ENCODE data around the gene SLC35E2B.
"Not testable (repeated sequence)": the region's sequence is repeated elsewhere in the genome, so short reads cannot be mapped to it uniquely, and the experiment has no call there.

SLC35E2B gene

DNA sequence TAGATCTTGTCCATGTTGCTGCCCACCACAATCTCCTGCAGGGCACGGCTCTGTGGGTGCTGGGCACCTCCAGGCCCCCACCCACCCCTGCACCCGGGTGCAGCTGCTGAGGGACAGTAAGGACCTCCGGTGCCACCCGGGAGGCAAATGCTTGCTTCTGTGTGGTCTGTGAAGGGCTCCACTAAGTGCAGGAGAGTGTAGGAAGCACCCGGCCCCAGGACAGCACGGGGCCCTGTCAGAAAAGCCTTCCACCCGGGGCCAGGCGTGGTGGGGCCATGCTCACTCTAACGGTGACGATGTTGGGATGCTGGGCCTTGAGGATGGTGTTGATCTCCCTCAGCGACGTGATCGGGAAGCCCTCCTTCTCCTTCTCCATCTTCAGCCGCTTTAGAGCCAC lies 55.1 kb downstream of the SLC35E2B start:
- DNase-seq, result not testable (repeated sequence)

DNA sequence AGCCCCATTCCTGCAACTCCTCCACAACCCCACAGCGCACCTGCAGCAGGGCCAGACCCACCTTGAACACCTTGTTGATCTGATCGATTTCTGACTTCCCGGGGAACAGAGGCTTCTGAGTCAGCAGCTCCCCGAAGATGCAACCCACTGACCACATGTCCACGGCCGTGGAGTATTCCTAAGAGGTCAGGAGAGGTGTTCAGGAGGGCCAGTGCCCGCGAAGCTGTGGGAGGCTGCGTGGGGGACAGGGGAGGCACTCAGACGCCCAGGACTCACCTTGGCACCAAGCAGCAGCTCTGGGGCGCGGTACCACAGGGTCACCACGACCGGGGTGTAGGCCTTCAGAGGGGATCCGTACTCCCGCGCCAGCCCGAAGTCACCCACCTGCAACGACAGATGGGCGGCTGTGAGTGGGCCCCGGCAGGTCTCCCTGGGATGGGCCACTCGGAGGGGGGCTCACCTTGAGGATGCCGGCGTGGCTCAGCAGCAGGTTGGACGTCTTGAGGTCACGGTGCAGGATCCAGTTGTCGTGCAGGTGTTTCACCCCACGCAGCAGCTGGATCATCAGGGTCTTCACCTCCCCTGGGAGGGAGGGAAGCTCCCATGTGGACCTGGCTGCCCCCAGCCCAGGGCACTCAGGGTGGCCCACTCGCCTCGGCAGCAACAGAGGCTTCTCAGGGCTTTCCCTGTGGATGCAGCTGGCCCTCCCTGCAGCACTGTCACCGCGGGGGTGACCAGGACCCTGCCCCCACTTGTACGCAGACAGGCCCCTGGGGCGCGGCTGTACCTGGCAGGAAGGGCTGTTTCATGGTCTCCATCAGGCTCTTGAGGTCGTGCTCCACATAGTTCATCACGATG lies 55.7 kb downstream of the SLC35E2B start:
- DNase-seq, result not testable (repeated sequence)

DNA sequence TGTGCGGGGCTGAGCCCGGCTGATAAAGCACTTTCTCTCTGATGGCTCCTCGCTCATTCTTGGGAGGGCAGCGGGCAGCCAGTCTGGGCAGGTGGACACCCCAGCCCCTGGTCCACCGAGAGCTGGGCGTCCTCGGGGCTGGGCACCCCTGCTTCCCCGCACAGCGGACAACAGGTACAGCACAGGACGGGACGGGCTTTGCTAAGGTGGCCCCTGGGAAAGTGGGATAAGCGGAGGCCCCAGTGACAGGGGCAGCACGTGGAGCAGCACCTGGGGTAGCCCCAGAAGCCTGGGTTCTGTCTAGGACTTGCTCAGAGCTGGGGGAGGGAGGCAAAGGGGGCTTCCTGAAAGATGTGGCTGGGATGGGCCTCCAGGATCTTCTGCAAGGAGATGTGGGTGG lies 58.0 kb downstream of the SLC35E2B start:
- DNase-seq, result not testable (repeated sequence)

DNA sequence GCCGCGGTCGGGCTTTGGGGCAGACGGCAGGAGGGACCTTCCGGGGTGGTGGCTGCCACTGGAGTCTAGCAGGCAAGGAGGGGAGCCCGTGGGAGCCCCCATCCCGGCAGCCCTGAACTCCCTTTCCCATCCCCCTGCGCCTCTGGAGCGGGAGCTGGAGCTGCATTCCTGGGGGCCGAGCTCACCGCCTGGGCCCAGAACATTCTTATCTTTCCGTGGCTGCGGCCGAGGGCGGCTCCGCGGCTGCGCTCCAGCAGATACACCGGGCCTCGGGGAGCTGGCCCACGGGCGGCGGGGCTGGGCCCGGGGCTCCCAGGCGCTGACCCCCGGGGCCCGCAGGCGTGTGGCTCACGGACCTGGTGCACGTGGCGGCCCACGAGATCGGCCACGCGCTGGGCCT lies 59.2 kb downstream of the SLC35E2B start:
- not testable (repeated sequence) for DNase-seq

DNA sequence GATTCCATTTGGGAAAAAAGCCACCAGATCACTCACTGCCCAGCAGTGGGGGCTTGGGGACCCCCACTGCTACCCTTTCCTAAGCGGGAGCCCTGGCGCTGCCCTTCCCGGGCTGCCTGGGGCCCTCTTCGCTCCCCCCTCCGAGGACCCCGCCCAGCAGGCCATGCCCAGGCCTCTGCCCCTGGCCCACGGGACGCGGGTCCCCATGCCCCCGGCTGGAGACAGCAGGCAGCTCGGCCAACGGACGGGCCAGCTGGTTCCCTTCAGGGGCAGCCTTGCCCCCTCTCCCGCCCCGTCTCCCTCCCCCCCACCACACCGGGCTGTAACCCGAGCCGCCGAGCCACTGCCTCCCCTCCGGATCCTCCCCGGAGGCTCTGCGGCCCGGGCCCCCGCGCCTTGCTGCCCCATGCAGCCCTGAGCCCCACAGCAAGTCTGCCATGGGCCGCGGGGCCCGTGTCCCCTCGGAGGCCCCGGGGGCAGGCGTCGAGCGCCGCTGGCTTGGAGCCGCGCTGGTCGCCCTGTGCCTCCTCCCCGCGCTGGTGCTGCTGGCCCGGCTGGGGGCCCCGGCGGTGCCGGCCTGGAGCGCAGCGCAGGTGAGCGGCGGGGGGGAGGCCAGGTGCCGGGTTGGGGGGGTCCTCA lies 60.7 kb downstream of the SLC35E2B start, which contains the start of gene MMP23B:
Gene MMP23B (plus strand): TSS at position 392 of the 639 bp plus-strand sequence. CDS start 46 bp downstream, at position 438.
- DNase-seq, result no peak

DNA sequence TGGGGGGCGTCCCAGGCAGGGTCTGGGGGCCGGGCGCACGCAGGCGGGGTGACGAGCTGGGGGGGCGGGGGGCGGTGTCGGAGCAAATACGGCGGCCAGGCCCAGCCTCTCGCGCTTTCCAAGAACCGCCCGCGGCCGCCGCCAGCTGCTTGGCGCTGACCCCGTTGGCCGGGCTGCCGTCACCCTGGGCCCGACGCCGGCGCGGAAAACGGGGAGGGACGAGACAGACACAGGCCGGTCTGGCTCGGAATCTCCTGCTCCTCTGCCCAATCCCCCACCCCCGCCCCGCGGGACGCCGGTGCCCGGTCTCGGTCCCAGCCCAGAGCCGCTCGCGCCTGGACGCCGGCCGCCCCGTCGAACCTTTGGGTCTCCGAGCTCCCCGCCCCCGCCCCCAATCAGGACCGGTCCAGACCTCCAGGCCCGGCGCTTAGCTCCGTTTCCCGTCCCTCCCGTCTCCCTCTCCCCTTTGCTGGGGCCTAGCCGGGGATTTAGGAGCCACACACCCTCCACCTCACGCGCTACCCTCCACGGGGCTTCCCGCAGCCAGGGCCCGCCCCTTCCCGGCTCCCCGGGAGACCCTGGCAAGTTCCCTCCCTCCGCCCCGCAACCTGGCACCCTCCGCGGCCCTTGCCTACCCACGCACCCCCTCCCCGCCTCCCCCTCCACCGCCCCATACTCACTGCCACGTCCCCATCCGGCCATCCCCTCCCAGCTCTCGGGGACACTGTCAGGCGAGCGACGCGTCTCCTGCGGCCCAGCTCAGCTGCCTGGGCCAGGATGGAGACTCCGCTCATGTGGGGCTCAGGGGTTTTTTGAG lies 61.4 kb downstream of the SLC35E2B start:
- no peak for DNase-seq

DNA sequence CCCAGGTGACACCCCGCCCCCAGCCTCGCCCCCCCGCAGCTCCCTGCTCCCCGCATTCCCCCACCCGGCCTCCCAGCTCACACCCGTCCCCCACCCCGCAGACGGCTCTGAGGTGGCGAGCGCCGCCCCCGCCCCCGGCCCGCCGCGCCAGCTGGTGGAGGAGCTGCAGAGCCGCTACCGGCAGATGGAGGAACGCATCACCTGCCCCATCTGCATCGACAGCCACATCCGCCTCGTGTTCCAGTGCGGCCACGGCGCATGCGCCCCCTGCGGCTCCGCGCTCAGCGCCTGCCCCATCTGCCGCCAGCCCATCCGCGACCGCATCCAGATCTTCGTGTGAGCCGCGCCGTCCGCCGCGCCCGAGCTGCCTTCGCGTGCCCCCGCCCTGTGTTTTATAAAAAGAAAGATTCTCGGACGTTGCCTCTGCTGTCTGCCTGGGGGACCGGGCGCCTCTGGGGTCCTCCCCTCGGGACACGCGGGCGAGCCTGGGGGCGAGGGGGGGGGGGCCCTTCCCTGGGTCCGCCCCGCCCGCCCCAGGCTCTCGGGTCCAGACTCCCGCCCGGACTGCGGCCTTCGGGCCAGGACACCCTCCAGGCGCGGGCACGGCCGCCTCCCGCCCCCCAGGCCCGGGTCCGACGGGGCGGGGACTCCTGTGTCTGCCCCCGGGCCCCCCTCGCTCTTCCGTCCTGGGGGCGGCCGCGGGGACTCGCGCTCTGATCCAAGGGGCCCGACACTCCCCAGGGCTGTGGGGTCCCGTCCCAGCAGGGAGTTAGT lies 62.2 kb downstream of the SLC35E2B start:
- DNase-seq, result peak; percentile 63

DNA sequence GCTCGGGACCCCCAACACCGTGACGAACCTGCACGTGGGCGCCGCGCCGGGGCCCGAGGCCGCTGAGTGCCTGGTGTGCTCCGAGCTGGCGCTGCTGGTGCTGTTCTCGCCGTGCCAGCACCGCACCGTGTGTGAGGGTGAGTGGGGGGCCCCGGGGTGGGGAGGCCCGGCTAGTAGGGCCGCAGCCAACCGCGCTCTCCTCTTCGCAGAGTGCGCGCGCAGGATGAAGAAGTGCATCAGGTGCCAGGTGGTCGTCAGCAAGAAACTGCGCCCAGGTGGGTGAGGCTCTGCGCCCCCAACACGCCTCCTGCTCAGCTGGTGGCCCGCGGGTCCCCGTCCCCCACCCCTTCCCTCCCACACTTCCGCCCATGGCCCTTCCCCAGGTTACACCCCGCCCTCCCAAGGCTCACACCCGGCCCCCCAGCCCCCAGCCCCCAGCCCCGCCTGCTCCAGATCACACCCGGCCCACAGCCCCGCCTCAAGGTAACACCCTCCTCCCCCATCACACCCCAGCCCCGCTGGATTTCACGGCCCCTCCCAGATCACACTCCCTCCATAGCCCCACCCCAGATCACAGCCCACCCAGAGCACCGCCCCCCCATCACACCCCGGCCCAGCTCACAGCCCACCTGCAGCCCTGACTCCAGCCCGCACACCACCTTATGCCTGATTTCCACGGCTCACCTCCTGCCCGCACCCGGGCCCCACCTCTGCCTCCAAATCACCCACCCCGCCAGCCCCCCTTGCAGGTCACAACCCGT lies 63.0 kb downstream of the SLC35E2B start:
- DNase-seq, result no peak

DNA sequence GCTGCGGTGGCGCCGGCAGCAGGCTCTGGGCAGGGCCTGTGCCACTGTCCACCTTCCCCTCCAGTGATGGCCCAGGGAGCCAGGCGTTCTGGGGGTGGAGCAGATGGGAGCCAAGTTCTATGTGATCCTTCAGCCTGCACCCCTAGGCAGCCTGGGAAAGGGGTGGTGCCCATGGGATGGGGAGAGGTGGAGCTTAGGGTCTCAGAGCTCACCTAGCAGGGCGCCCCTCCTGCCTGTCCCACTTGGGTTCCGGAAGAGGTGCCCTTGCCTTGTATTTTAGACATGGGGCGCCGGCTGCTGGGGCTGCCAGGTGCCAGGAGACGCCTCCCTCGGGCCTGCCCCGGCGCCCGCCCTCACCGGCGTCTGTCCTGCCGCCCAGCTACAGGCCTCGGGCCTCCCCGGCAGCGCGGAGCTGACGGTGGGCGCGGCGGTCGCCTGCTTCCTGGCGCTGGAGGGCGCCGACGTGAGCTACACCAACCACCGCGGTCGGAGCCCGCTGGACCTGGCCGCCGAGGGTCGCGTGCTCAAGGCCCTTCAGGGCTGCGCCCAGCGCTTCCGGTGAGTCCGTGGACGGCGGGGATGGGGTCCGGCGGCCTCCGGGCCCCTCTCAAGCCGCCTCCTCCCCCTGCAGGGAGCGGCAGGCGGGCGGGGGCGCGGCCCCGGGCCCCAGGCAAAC lies 63.7 kb downstream of the SLC35E2B start:
- no peak for DNase-seq

DNA sequence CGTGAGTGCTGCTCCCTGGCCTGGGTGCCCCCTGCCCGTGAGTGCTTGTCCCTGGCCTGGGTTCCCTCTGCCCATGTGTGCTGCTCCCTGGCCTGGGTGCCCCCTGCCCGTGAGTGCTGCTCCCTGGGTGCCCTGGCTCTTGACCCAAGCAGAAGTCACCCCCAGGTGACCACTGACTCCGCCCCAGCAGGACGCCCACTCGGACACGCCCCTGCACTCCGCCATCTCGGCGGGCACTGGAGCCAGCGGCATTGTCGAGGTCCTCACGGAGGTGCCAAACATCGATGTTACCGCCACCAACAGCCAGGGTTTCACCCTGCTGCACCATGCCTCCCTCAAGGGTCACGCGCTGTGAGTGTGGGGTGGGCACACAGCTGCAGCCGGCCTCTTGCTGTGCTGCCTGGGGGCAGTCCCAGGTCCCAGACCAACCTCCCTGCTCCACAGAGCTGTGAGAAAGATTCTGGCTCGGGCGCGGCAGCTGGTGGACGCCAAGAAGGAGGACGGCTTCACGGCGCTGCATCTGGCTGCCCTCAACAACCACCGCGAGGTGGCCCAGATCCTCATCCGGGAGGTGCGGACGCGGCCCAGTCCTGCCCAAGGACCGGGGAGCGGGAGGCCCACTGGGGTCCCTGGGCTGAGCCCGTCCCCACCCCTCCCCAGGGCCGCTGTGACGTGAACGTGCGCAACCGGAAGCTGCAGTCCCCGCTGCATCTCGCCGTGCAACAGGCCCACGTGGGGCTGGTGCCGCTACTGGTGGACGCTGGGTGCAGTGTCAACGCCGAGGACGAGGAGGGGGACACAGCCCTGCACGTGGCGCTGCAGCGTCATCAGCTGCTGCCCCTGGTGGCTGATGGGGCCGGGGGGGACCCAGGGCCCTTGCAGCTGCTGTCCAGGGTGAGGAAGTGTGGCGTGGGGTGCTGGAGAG lies 64.5 kb downstream of the SLC35E2B start:
- DNase-seq, result no peak

DNA sequence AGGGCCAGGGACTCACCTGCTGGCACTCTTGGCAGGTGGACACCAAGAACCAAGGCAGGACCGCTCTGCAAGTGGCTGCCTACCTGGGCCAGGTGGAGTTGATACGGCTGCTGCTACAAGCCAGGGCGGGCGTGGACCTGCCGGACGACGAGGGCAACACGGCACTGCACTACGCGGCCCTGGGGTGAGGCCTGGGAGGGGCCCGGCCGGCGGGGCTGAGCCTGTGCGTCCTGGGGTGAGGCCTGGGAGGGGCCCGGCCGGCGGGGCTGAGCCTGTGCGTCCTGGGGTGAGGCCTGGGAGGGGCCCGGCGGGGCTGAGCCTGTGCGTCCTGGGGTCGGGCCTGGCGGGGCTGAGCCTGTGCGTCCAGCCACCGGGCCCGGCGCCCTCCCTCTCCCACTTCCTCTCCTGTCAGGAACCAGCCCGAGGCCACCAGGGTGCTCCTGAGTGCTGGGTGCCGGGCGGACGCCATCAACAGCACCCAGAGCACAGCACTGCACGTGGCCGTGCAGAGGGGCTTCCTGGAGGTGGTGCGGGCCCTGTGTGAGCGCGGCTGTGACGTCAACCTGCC lies 65.2 kb downstream of the SLC35E2B start:
- DNase-seq, result no peak

DNA sequence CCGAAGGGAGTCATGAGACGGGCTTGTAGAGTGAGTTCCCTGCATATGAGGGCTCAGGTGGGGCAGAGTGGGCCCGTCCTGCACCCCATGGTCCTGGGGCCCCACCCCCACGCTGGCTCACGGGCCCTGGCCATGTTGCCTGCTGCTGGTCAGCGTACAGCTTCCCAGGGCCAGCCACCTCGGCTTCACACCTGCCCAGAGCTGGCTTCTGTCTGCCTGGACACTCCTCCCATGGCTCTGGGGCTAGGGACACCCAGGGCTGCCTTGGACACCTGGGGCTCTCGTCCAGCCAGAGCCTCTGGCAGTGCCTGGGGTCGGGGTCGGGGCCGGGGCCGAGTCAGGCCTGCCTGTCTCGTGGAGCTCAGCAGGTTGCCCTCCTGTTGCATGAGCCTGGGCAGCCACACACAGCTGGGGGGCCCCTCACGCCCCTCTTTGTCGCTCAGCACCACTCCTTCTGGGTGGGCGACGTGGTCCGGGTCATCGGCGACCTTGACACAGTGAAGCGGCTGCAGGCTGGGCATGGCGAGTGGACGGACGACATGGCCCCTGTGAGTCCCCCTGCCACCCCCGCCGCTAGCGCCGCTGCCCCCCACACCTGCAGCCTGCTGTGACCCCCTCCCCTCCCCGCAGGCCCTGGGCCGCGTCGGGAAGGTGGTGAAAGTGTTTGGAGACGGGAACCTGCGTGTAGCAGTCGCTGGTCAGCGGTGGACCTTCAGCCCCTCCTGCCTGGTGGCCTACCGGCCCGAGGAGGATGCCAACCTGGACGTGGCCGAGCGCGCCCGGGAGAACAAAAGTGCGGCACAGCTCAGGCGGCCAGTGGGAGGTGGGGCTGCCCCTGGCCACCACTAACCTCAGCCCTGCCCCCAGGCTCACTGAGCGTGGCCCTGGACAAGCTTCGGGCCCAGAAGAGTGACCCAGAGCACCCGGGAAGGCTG lies 66.1 kb downstream of the SLC35E2B start:
- DNase-seq, result no peak

DNA sequence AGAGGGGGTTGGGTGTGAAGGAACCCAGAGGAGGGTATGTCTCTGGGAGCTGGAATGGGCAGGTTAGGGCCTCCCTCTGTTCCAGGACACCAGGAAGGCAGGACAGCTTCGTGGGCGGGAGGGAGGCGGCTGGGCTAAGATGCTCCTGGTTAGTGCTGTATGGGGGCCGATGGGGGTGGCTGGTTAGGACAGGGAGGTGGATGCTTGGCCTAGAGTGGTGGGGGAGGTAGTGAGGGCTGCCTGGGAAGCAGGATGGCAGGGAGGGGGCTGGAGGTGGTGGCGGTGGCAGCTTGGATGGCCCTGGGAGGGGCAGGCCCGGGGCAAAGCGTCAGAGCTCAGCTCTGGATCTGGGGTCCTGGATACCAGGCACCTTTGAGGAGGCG lies 66.8 kb downstream of the SLC35E2B start:
- no peak for DNase-seq

DNA sequence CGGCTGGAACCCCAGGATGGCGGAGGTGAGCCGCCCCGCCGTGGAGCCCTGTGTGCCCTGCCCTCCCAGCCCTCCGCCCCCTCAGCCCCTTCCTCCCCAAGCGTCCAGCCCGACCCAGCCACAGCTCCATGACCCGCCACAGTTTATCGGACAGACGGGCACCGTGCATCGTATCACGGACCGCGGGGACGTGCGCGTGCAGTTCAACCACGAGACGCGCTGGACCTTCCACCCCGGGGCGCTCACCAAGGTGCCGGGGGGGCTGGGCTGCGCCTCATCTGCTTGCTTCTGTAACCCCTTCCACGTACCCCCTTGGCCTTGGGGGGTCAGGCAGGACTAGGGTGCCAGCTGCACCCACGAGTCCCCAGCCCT lies 67.2 kb downstream of the SLC35E2B start:
- no peak for DNase-seq

DNA sequence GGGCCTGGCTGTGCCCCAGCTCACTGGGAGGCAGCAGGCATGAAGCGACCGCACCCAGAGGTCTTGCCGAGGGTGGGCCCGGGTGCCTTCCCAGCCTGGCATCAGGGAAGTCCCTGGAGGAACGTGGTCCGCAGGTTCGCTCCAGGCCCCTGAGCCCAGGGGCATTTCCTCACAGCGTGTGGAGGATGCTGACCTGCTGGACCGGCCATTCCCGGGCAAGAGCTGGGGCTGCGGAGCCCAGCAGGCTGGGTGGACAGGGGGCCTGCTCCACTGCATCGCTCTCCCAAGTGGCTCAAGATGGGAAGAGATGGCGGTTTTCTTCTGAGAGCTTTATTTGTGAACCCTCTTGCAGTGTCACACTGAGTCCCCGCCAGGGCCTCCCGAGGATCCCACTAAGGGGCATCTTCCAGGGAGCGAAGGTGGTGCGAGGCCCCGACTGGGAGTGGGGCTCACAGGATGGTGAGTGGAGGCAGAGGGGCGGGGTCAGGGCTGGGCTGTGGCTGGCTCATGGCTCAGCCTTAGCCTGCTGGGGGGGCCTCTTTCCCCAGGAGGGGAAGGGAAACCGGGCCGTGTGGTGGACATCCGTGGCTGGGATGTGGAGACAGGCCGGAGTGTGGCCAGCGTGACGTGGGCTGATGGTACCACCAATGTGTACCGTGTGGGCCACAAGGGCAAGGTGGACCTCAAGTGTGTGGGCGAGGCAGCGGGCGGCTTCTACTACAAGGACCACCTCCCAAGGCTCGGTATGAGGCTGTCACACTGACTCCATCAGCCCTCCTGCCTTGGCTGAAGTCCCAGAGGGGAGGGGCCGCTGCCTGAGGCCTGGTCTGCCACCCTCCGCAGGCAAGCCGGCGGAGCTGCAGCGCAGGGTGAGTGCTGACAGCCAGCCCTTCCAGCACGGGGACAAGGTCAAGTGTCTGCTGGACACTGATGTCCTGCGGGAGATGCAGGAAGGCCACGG lies 67.9 kb downstream of the SLC35E2B start:
- DNase-seq, result no peak

DNA sequence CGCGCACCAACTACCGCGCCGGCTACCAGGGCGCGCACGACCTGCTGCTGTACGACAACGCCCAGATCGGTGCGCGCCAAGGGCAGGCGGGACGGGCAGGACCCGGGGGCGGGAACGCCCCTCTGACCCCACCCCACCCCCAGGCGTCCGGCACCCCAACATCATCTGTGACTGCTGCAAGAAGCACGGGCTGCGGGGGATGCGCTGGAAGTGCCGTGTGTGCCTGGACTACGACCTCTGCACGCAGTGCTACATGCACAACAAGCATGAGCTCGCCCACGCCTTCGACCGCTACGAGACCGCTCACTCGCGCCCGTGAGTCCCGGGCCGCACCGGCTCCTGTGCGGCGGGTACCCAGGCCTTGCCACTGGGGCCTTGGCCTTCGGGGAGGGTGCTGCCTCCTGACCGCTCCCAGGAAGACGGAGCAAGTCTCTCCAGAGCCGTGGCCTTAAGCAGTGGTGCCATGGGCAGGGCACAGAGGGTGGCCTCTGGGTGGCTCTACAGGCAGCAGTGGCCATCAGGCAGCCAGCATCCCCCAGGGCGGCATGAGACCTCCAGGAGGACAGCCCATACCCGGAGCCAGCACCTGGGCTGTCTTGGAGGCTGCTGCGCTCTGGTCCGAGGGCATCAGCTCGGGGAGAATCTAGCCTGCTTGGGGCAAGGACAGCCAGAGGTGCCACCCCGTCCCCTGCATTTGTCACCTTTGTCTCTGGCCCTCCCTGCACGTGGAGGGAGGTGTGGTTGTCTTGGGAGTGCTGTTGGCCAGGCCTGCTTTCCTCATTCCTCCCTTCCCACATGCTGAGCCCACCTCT lies 68.8 kb downstream of the SLC35E2B start:
- DNase-seq, result no peak

Measured in NCI-H748 treated with DMSO at 0.1 percent for 48 hours (cell line).